ENCODE data around the gene ZC3H7B.

- TF ChIP-seq CTCF (IDR thresholded peaks at IDR 0.05) (no peak), EZH2 (IDR thresholded peaks at IDR 0.05) (no peak), EZH2phosphoT487 (IDR thresholded peaks at IDR 0.05) (no peak)
These were observed 21.3 kb upstream of the ZC3H7B start for GRCh38 chr22:41280065-41280464.

All from neural progenitor cell (in vitro differentiated cells).